ENCODE data around the gene KISS1. TPM values are rescaled to one million over a fixed set of nuclear protein-coding genes. Genes with fewer than 3 reads are reported as not detected.
A peak's percentile ranks its signal among the peaks of the same experiment; 100 is the strongest.

KISS1 gene
- total and polyA plus RNA-seq, 4 donors = 1.3 to 1.6 TPM; not detected in 2

GRCh38 chr1:204174958-204175357 lies 21.3 kb downstream of the KISS1 start:
- DNase-seq = no peak
- 70 to 78% methylated on average over 3 of the region's 3 CpGs for WGBS, 2 donors
- intact Hi-C loops (cut with DNase I) = no loop called here
- Histone ChIP-seq H3K27ac (ENCODE audit: low read depth in 1 of 2, low read length in 2 of 2) (no peak overlapping the region), H3K4me3 (ENCODE audit: low read length in 2 of 2) (no peak overlapping the region), H3K4me1 (ENCODE audit: control insufficient read depth in 1 of 2, insufficient read depth in 2 of 2, low read length in 2 of 2) (no peaks in the 10 kb centered on the region), H3K36me3 (ENCODE audit: control insufficient read depth in 1 of 2, insufficient read depth in 2 of 2, low read length in 1 of 2) (no peaks in the 10 kb centered on the region), H3K9me3 (ENCODE audit: control insufficient read depth, low read length) (peaks cover 2% of the 10 kb centered on the region), H3K27me3 (ENCODE audit: control insufficient read depth in 1 of 2, insufficient read depth in 2 of 2, low read length in 1 of 2) (no peaks in the 10 kb centered on the region)
- ATAC-seq (ENCODE audit: low FRiP score) = no peak

DNA sequence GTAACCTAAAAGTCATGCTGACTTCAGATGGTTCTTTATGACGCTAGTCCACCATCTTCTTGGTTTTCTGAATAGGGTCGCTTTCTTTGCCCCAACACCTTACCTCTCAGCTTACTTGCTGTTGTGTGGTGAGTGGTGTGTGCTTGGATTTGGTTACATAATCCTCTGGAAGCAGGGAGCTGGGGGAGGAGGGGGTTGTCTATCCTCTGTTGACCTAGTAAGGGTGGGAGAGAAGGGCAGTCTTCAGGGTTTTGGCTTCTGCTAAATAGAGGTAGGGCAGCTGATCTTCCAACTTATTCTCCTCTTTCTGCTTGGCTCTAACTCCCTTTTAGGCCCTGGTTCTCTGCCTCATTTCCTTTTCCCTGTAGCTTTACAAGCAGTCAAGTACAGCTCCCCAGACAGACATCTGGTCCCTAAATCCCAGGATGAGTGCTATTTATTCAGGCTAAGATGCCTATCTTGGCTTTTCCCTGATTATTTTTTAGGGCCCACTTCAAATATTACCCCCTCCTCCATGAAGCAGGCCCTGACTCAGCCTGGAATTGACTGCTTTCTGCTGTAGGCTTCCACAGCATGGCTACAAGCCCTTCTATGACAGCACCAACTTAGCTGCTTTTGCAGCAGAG lies 23.8 kb downstream of the KISS1 start:
- Histone ChIP-seq H3K27me3 (ENCODE audit: control insufficient read depth in 1 of 2, insufficient read depth in 2 of 2, low read length in 1 of 2) (no peaks in the 10 kb centered on the region), H3K4me3 (ENCODE audit: low read length in 2 of 2) (no peak overlapping the region), H3K27ac (ENCODE audit: low read depth in 1 of 2, low read length in 2 of 2) (no peak overlapping the region), H3K4me1 (ENCODE audit: control insufficient read depth in 1 of 2, insufficient read depth in 2 of 2, low read length in 2 of 2) (no peaks in the 10 kb centered on the region), H3K36me3 (ENCODE audit: control insufficient read depth in 1 of 2, insufficient read depth in 2 of 2, low read length in 1 of 2) (no peaks in the 10 kb centered on the region), H3K9me3 (ENCODE audit: control insufficient read depth, low read length) (peaks cover 2% of the 10 kb centered on the region)
- intact Hi-C loops (cut with DNase I) = no loop called here
- ATAC-seq (ENCODE audit: low FRiP score) (no peak), DNase-seq (no peak)
- WGBS, 2 donors = 89 to 91% methylated on average over 2 of the region's 2 CpGs

DNA sequence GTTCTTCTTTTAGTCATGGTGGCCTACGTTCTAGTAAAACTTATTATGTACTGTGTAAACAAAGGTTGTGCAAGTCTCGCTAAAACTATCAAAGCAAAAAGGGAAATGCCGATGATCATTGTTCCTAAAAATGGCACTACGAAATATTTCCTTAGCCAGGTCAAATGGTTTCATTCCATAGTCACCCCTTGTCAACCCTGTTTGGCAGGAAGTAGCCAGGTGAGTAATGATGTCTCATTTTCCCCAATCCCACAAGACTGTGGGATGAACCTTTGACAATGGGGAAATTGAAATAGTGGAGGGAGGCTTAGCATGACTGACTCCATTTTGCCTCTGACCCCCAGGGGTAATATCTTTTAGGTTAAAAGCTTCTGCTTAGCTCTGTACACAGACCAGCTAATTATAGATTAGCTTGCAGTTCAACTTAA lies 24.5 kb downstream of the KISS1 start:
- ATAC-seq (ENCODE audit: low FRiP score) (no peak), DNase-seq (no peak)
- no peak overlapping the region for H3K27ac ChIP-seq (ENCODE audit: low read depth in 1 of 2, low read length in 2 of 2)
- intact Hi-C loops (cut with DNase I) = no loop called here
- 49 to 56% methylated on average over 4 of the region's 4 CpGs for WGBS, 2 donors
- no peak overlapping the region for H3K4me3 ChIP-seq (ENCODE audit: low read length in 2 of 2)
- no peaks in the 10 kb centered on the region for H3K4me1 ChIP-seq (ENCODE audit: control insufficient read depth in 1 of 2, insufficient read depth in 2 of 2, low read length in 2 of 2)
- H3K27me3 ChIP-seq (ENCODE audit: control insufficient read depth in 1 of 2, insufficient read depth in 2 of 2, low read length in 1 of 2) = no peaks in the 10 kb centered on the region
- H3K9me3 ChIP-seq (ENCODE audit: control insufficient read depth, low read length) = peaks cover 2% of the 10 kb centered on the region
- H3K36me3 ChIP-seq (ENCODE audit: control insufficient read depth in 1 of 2, insufficient read depth in 2 of 2, low read length in 1 of 2) = no peaks in the 10 kb centered on the region

DNA sequence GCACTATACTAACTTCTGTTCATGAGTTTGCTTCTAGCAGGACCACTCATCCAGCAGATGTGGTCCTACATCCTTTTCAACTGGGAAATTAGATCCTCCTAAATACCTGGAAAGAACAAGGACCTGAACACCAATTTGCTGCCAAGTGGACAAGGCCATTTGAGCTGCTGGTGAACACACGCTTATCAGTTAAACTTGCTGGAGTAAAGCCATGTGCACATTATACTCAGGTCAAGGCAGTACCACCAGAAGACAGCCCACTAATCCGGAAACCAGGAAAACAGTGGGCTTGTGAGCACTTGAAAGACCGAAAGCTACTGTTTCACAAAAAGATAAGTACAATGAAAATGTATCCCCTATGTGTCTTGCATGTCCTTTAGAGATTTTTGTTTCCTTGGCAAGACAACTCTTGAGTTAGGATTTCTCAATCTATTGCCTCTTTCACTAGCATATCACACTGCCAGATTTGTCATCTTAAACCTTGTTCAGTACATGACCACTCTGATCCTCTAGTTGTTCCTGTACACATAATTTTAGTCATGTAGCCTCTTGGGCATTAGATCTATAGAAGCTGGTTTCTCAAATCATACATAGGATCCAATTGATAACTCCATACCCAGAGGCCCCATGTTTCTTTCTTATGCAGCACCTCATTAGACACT lies 25.7 kb downstream of the KISS1 start:
- peaks cover 2% of the 10 kb centered on the region for H3K9me3 ChIP-seq (ENCODE audit: control insufficient read depth, low read length)
- H3K27ac ChIP-seq (ENCODE audit: low read depth in 1 of 2, low read length in 2 of 2) = no peak overlapping the region
- WGBS, 2 donors = 81 to 89% methylated on average over 3 of the region's 3 CpGs
- intact Hi-C loops (cut with DNase I) = no loop called here
- no peaks in the 10 kb centered on the region for H3K36me3 ChIP-seq (ENCODE audit: control insufficient read depth in 1 of 2, insufficient read depth in 2 of 2, low read length in 1 of 2)
- peak in 1 of 2 donors; percentile 2 for DNase-seq
- H3K4me3 ChIP-seq (ENCODE audit: low read length in 2 of 2) = peak overlapping the region in 1 of 2 donors; percentile 8
- ATAC-seq (ENCODE audit: low FRiP score) = no peak
- no peaks in the 10 kb centered on the region for H3K4me1 ChIP-seq (ENCODE audit: control insufficient read depth in 1 of 2, insufficient read depth in 2 of 2, low read length in 2 of 2)
- H3K27me3 ChIP-seq (ENCODE audit: control insufficient read depth in 1 of 2, insufficient read depth in 2 of 2, low read length in 1 of 2) = no peaks in the 10 kb centered on the region

GRCh38 chr1:204169858-204170257 lies 26.4 kb downstream of the KISS1 start:
- no peak overlapping the region for H3K27ac ChIP-seq (ENCODE audit: low read depth in 1 of 2, low read length in 2 of 2)
- no peak overlapping the region for H3K4me3 ChIP-seq (ENCODE audit: low read length in 2 of 2)
- H3K9me3 ChIP-seq (ENCODE audit: control insufficient read depth, low read length) = peaks cover 2% of the 10 kb centered on the region
- H3K36me3 ChIP-seq (ENCODE audit: control insufficient read depth in 1 of 2, insufficient read depth in 2 of 2, low read length in 1 of 2) = no peaks in the 10 kb centered on the region
- H3K27me3 ChIP-seq (ENCODE audit: control insufficient read depth in 1 of 2, insufficient read depth in 2 of 2, low read length in 1 of 2) = no peaks in the 10 kb centered on the region
- no peak for ATAC-seq (ENCODE audit: low FRiP score)
- 77 to 90% methylated on average over 4 of the region's 4 CpGs for WGBS, 2 donors
- DNase-seq = no peak
- H3K4me1 ChIP-seq (ENCODE audit: control insufficient read depth in 1 of 2, insufficient read depth in 2 of 2, low read length in 2 of 2) = no peaks in the 10 kb centered on the region
- intact Hi-C loops (cut with DNase I) = no loop called here

DNA sequence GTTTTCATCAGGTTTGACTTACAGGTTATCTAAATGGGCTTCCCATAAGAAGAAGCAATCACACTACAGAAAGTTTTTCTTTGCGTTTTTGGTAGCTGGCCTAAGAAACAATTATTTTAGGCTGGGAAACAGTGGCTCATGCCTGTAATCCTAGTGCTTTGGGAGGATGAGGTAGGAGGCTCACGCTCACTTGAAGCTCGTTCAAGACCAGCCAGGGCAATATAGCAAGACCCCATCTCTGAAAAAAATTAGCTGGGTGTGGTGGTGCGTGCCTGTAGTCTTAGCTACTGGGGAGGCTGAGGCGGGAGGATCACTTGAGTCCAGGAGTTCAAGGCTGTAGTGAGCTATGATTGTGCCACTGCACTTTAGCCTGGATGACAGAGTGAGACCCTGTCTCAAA lies 28.6 kb downstream of the KISS1 start:
- 78 to 93% methylated on average over 5 of the region's 5 CpGs for WGBS, 2 donors

GRCh38 chr1:204166219-204166618 lies 30.1 kb downstream of the KISS1 start, which contains the start of gene REN:
TSS of gene REN (minus strand) at chr1:204166337. CDS start at chr1:204166293, 44 bp downstream.
- intact Hi-C loops (cut with DNase I) = no loop called here
- Histone ChIP-seq H3K4me1 (ENCODE audit: control insufficient read depth in 1 of 2, insufficient read depth in 2 of 2, low read length in 2 of 2) (no peaks in the 10 kb centered on the region), H3K36me3 (ENCODE audit: control insufficient read depth in 1 of 2, insufficient read depth in 2 of 2, low read length in 1 of 2) (no peaks in the 10 kb centered on the region), H3K4me3 (ENCODE audit: low read length in 2 of 2) (no peak within 1 kb of the TSS), H3K27me3 (ENCODE audit: control insufficient read depth in 1 of 2, insufficient read depth in 2 of 2, low read length in 1 of 2) (no peaks in the 10 kb centered on the region), H3K27ac (ENCODE audit: low read depth in 1 of 2, low read length in 2 of 2) (no peak within 1 kb of the TSS), H3K9me3 (ENCODE audit: control insufficient read depth, low read length) (peaks cover 2% of the 10 kb centered on the region)
- ATAC-seq (ENCODE audit: low FRiP score) = no peak
- peak in 1 of 2 donors; percentile 8 for DNase-seq
- 50 to 60% methylated on average over 5 of the region's 5 CpGs for WGBS, 2 donors

More for the DNA sequence above, 28.6 kb downstream of the KISS1 start:
- H3K4me3 ChIP-seq (ENCODE audit: low read length in 2 of 2) = no peak overlapping the region
- ATAC-seq (ENCODE audit: low FRiP score) = no peak
- peaks cover 2% of the 10 kb centered on the region for H3K9me3 ChIP-seq (ENCODE audit: control insufficient read depth, low read length)
- H3K27ac ChIP-seq (ENCODE audit: low read depth in 1 of 2, low read length in 2 of 2) = no peak overlapping the region
- no peaks in the 10 kb centered on the region for H3K36me3 ChIP-seq (ENCODE audit: control insufficient read depth in 1 of 2, insufficient read depth in 2 of 2, low read length in 1 of 2)
- H3K4me1 ChIP-seq (ENCODE audit: control insufficient read depth in 1 of 2, insufficient read depth in 2 of 2, low read length in 2 of 2) = no peaks in the 10 kb centered on the region
- H3K27me3 ChIP-seq (ENCODE audit: control insufficient read depth in 1 of 2, insufficient read depth in 2 of 2, low read length in 1 of 2) = no peaks in the 10 kb centered on the region
- DNase-seq = no peak
- intact Hi-C loops (cut with DNase I) = no loop called here

- Histone ChIP-seq H3K27me3 (ENCODE audit: control insufficient read depth in 1 of 2, insufficient read depth in 2 of 2, low read length in 1 of 2) (no peaks in the 10 kb centered on the region), H3K9me3 (ENCODE audit: control insufficient read depth, low read length) (no peaks in the 10 kb centered on the region), H3K27ac (ENCODE audit: low read depth in 1 of 2, low read length in 2 of 2) (no peak overlapping the region), H3K4me1 (ENCODE audit: control insufficient read depth in 1 of 2, insufficient read depth in 2 of 2, low read length in 2 of 2) (no peaks in the 10 kb centered on the region), H3K36me3 (ENCODE audit: control insufficient read depth in 1 of 2, insufficient read depth in 2 of 2, low read length in 1 of 2) (no peaks in the 10 kb centered on the region), H3K4me3 (ENCODE audit: low read length in 2 of 2) (no peak overlapping the region)
- peak; percentile 77 to 92 for DNase-seq
- 14 to 15% methylated on average over 7 of the region's 7 CpGs for WGBS, 2 donors
- intact Hi-C loops (cut with DNase I) = loop anchor here (2.0 to 5.0 kb wide), 4 partner anchors 44 to 220 kb away; no protein-coding TSS in a partner anchor
- ATAC-seq (ENCODE audit: low FRiP score) = peak; percentile 90
These were observed 33.7 kb downstream of the KISS1 start for GRCh38 chr1:204162494-204163074.
